Non-pigmented ciliary epithelial cell (primary cell): ENCODE results near the gene ST6GALNAC4.

Experiments used
- DNase-seq: peaks from one replicate; pipeline ENCODE4 v3.0.0-alpha.2; 2010; ENCODE audit warnings: low read depth

Gene ST6GALNAC4

DNA sequence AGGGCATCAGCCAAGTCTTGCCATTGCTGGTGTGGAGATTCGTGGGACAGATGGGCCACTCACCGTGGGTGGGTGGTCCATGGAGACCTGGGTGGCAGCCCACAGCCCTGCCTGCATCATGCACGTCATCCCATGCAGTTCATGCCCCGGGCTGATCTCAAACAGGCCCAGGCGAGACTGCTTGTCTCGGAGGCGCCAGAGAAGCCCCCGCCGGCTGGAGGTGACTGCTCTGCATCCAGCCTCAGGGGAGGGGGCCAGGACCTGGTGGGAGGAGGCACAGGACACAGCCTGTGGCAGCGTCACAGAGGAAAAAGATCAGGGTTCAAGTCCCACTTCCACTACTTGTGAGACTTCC lies 12.8 kb upstream of the ST6GALNAC4 start:
- no peak for DNase-seq

DNA sequence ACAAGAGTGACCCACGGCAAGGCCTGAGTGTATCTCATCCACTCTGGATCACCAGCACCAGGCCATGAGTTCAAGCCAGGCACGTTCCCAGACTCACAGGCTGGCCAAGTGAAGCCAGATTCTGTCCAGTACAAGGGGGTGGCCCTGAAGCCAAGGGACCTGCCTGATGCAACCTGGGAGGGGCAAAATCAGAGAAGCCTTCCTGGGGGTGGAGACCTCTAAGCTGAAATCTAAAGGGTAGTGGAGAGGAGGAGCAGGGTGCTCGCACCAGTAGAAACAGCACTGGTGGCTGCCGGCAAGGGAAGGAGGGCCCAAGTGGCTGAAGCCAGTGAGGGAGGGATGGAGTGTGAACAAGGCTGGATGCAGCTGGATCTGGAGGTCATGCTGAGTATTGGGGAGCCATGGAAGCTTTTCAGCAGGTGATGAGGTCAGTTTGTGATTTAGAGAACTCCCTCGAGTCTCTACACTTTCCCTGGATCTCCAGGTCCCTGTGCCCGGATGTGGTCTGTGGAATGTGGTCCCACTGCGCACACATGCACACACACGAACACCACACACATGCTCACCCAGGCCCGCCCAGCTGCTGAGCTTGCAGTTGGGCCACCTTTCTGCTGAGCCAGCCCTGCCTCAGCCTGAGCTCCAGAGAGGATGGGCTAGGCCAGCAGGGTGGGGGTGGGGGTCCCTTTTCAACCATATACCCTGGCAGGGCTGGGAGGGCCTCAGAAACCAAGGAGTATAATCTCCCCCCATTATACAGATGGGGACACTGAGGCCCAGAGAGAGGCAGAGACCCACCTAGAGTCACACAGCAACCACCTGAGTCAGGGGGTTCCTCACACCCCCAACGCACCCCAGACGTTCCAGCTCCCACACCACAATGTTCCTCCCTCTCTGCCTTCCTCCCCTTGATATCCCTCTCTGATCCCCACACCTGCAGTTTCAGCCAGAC lies 12.1 kb upstream of the ST6GALNAC4 start:
- no peak for DNase-seq

DNA sequence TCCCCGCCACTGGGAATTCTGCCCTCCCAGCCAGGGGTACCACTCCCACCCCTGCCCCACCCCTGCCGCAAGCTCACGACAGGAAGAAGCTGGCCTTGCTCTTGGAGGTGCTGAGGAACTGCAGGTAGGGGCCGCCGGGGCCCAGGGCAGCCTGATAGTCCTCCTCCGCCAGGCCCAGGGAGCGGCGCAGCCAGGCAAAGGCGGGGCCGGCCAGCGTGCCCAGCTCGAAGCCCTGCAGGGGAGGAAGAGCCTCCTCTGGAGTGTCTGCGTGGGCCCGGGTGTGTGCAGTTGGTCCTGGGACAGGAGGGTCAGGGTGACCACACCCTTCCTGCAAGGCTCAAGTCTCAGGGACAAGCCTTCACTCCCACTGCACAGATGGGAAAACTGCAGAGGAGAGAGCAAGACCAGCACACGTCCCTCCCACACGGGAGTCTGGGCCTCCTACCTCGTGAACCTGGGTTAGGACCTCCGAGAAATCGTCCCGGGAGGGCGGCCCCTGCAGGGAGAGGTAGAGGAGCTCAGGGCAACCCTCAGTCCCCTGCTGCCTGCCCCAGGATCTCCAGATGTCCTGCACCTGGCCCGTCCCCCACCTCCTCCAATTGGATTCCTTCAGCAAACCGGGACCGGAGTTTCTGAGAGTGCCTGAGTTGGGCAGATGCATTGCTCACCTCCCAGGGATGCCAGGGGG lies 11.3 kb upstream of the ST6GALNAC4 start:
- DNase-seq: no peak

- no peak for DNase-seq
Measured at GRCh38 chr9:127927201-127927987, 10.6 kb upstream of the ST6GALNAC4 start.

DNA sequence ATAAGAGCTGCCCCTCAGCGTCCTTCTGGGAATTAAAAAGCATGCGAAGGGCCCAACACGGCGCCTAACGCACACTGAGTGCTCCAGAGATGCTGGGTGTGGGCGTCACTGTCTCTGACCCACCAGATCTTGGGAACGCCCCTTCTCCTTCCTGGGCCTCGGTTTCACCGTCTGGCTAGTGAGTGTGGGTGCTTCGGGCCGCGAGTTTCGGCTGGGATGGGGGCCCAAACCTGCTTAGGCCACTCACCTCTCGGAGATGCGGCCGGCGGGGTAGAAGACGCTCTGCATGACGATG lies 10.0 kb upstream of the ST6GALNAC4 start:
- DNase-seq: no peak

DNA sequence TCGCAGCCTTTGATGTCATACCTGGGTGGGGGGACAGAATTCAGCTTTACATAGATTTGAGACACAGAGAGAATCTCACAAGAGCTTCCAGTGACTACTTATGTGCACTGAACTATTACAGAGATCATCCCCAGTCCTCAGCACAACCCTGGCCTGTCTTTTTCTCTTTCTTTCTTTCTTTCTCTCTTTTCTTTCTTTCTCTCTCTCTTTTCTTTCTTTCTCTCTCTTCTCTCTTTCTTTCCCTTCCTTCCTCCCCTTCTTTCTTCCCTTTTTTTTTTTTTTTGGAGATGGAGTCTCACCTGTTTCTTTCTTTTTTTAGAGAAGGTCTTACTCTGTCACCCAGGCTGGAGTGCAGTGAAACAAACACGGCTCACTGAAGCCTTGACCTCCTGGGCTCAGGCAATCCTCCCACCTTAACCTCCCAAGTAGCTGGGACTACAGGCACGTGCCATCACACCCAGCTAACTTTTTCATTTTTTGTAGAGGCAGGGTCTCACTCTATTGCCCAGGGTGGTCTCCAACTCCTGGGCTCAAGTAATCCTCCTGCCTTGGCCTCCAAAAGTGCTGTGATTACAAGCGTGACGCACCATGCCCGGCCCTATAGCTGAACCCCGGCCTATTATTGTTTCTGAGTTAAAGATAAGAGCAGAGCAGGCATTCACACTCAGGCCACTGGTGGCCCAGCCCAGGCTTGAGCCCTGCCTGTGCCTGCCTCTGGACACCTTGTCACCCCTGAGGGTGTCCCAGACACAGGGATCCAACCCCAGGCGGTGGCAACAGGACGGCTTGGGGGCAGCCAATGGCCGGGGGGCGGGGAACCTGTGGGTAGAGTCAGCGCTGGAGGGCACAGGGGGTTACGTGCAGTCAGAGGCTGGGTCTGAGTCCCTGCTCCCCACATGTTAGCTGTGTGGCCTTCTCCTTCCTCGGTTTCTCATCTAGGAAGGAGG lies 9.4 kb upstream of the ST6GALNAC4 start:
- no peak for DNase-seq

DNA sequence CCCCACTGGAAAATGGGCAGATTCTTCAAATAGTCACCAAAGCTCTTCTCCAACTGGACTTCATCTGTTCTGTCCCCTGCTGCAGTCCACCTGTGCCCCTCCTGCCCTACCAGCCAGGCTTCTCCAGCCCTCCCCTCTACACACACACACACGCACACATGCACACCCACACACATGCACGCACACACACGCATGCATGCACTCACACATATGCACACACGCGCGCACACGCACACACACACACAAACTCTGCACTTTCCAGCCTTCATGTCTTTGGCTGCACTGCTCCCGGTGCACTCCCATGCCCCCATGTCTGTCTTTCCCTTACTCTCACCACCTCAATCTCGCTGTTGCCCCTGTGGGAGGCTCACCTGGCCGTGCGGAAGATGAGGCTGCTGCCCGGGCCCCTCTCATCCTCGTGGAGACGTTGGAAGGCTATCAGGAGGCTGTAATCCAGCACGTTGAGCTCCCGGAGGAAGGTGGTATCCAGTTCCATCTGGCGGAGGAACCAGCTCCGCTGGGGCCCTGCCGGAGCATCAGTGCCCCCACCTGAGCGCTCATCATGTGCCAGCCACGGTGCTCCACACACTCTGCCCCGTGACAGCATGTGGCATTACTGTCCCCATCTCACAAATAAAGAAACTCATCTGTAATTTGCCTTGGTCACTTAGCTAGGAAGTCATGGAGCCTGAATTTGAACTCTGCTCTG lies 8.0 kb upstream of the ST6GALNAC4 start:
- DNase-seq: no peak

DNA sequence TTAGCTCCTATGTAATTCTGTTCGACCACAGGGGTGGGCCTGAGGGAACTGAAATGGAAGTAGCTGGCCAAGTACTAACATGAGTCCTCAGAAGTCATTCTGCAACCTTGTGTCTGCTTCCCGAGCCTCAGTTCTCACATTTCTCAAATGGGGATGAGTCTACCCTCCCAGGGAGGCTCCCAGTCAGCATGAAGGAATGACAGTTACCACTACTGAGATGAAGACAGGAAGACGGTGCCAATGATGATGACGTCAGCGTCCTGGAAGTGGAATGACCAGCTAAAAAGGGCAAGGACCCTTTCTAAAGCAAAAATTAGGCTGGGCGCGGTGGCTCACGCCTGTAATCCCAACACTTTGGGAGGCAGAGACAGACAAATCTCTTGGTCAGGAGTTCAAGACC lies 6.9 kb upstream of the ST6GALNAC4 start:
- peak; percentile 67 for DNase-seq

- DNase-seq: no peak
Measured at GRCh38 chr9:127923046-127923445, 6.2 kb upstream of the ST6GALNAC4 start.

GRCh38 chr9:127921557-127922120 lies 4.8 kb upstream of the ST6GALNAC4 start:
- DNase-seq: no peak

DNA sequence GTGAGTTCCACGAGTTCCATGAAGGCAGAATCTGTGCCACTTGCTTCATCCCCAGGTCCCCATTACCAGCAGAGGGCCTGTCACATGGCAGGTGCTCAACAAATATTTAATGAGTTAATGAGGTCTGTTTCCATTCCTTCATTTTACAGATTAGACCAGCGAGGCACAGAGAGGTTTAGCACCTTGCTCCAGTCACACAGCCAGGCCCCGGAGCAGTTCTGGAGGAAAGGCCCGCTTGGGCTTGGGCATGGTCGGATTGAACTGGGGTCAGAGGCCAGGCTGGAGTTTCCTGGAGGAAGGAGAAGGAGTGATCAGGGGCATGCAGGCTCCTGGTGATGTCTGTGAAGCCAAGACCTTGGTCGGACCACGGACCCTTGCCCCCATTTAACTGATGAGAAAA lies 4.0 kb upstream of the ST6GALNAC4 start:
- no peak for DNase-seq

- peak; percentile 96 for DNase-seq
Measured at GRCh38 chr9:127919253-127919815, 2.5 kb upstream of the ST6GALNAC4 start.

DNA sequence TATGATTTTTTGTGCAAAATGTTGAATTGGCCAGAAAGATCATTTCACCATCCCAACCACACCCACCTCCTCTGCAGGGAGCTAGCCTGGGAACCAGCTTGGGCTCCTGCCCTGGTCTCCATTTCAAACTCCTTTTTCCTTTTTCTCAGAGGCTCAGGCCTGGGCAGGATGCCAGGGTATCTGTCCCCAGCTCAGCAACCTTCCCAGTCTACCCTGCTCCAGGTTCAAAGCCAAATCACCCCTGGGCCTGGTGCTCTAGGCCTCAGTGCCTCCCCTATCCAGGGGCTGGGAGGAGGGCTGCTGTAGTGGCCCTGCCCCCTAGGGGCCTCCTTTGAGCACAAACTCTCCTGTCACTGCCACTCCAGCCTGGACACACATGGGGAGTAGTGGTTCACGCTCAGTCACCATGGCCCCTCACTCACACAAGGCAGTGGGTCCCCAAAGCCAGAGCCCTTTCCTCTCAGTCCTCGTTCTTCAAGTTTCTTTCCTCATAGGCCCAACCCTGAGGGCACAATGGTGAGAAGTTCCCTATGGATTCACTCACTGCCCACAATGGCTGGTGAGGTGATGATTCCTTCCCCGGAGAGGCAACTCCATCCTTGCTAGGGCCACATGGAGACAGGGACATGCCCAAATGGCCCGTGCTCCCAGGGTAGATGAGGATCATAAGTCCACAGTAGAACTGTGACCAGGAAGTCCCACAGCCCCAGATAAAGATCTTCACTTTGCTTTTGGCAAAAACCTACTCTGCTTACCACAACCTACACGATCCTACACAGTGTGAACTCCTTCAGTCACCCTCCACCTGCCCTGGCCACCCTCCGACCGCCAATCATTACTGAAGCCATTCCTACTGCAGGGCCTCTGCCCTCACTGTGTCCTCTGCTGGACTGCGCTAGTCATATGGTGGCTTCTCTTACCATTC lies 1.6 kb upstream of the ST6GALNAC4 start:
- no peak for DNase-seq

GRCh38 chr9:127917603-127918002 lies 762 bp upstream of the ST6GALNAC4 start:
- DNase-seq: no peak

DNA sequence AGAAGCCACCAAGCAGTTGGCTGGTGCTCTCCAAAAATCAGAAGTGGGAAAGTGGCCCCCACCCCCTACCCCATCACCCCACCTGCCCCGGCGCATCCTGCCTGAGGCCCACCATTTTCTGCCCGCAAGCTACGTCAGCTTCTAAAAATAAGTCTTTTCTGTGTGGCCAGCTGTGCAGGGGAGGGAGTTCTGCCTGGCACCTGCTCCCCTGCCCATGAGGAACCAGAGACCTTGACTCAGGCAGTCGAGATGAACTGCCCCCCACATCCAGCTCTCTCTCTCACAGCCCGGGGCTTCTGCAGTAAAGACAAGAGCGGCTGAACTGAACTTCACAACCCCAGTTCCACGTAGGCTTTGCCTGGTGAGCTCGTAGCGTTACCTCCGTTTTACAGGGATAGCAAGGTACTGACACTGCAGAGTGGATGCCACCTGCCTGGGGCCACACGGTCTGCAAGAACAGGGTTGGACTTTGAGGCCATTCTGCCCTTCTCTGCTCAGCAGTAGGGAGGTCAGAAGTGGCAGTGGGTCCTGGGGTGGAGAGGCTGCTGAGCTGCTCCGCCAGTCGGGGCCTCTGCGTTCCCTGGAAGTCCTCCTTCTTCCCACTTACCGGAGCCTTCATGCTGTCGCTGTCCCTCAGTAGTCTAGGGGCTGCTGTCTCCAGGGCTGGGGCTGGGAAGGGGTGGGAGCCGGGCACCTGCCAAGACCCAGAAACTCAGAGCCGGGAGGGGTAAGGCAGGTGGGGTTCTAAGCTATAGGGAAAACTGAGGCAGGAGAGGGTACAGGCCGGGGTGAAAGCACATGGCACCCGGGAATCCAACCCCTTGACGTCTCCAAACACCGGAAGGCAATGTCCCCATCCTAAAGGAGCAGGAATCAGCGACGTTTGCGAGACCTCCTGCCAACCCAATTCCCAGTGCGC lies 781 bp downstream of the ST6GALNAC4 start:
- no peak for DNase-seq

DNA sequence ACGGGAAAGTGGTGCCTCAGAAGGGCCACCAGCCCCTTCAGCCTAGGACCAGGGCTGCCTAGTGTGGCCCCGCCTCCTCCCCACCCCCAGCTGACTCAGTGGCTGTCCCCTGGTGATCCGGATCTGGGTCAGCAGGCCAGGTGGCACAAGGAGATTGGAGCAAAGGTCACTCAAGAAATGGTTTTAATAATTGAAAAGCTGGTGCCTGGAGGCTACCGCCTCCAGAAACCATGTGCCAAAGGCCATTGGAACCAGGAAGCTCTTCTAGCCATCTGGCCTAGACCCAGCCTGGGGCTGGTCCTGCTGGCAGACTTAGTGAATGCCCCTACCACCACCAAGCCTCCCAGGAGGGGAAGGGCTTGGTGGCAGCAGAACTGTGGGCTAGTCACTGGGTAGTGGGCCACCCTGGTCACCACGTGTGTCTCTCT lies 1.5 kb downstream of the ST6GALNAC4 start:
- no peak for DNase-seq

- no peak for DNase-seq
Measured at GRCh38 chr9:127913682-127914081, 3.2 kb downstream of the ST6GALNAC4 start.

DNA sequence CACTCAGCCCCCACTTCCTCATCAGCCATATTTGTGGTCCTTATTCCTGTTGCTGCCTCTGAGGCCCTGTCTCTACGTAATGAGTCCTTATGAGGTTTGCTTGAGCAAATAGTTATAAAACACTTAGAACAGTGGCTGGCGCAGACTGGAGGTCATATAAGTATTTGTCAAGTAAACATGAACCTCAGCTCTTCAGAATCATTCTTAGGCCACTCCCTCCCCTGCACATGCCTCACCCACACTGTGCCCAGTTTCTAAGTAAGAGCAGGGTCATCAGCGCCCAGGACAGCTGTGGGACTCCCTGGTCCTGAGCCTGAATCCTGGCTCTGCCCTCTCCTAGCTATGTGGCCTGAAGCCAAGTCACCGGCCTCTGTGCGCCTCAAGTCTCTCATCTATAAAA lies 4.0 kb downstream of the ST6GALNAC4 start:
- DNase-seq: no peak
